GM20431 (cell line): ENCODE measurements around the gene NPDC1.

Experiments used
- in situ Hi-C: fragments of 300-500 bp; cut with MseI, MboI; formaldehyde crosslinking; loops from one replicate; pipeline ENCODE4 v1.15.0; 2020; ENCODE audit warnings: low sequenced_read_pairs; ENCODE audit not compliant: unreplicated experiment

NPDC1 gene

GRCh38 chr9:137000177-137000930 is 45.6 kb downstream of the NPDC1 start:
- in situ Hi-C loops: no loop called here

- in situ Hi-C loops: no loop called here
Observed at GRCh38 chr9:136997830-136998234, 48.1 kb downstream of the NPDC1 start.

- in situ Hi-C loops: no loop called here
Observed at GRCh38 chr9:136997371-136997770, 48.6 kb downstream of the NPDC1 start.

GRCh38 chr9:136996361-136997292 is 49.4 kb downstream of the NPDC1 start, which contains the start of gene CLIC3:
Gene CLIC3 (minus strand): TSS chr9:136996568. CDS start chr9:136996543, 25 bp downstream.
- in situ Hi-C loops: no loop called here

GRCh38 chr9:136995772-136996311 is 50.1 kb downstream of the NPDC1 start:
- in situ Hi-C loops: no loop called here

GRCh38 chr9:136995362-136995761 is 50.6 kb downstream of the NPDC1 start:
- in situ Hi-C loops: no loop called here

GRCh38 chr9:136994888-136995230 is 51.1 kb downstream of the NPDC1 start:
- in situ Hi-C loops: no loop called here

GRCh38 chr9:136994180-136994887 is 51.6 kb downstream of the NPDC1 start:
- in situ Hi-C loops: no loop called here

GRCh38 chr9:136992819-136993369 is 53.1 kb downstream of the NPDC1 start:
- in situ Hi-C loops: no loop called here

GRCh38 chr9:136991993-136992818 is 53.8 kb downstream of the NPDC1 start, which contains the start of gene PAXX:
Gene PAXX (plus strand): TSS chr9:136992422. CDS start chr9:136992444, 22 bp downstream.
- in situ Hi-C loops: no loop called here

- in situ Hi-C loops: no loop called here
Observed at GRCh38 chr9:136990242-136990911, 55.6 kb downstream of the NPDC1 start.
